Activated CD4-positive, CD25-positive, alpha-beta regulatory T cell (primary cell): ENCODE data around the gene TNNC2.
"Not testable (repeated sequence)": the region's sequence is repeated elsewhere in the genome, so short reads cannot be mapped to it uniquely, and the experiment has no call there.

ENCODE experiments used
- DNase-seq, 4 experiments: peaks; one replicate each; lab custom pipeline; 2025; lab: John Stamatoyannopoulos, UW

The TNNC2 gene

GRCh38 chr20:45848969-45849582 lies 22.0 kb upstream of the TNNC2 start:
- no peak for DNase-seq

- DNase-seq, result no peak
These were observed 21.3 kb upstream of the TNNC2 start for GRCh38 chr20:45848421-45848820.

GRCh38 chr20:45845452-45845851 lies 18.3 kb upstream of the TNNC2 start:
- no peak for DNase-seq

- DNase-seq, result no peak
These were observed 16.4 kb upstream of the TNNC2 start for GRCh38 chr20:45843506-45843905.

- DNase-seq, result no peak
These were observed 15.2 kb upstream of the TNNC2 start for GRCh38 chr20:45842169-45842812.

GRCh38 chr20:45841407-45842129 lies 14.5 kb upstream of the TNNC2 start:
- DNase-seq, result no peak

- no peak for DNase-seq
These were observed 13.6 kb upstream of the TNNC2 start for GRCh38 chr20:45840700-45841198.

GRCh38 chr20:45836841-45837240 lies 9.7 kb upstream of the TNNC2 start:
- no peak for DNase-seq

- DNase-seq, result no peak
These were observed 8.7 kb upstream of the TNNC2 start for GRCh38 chr20:45835825-45836224.

- no peak for DNase-seq
These were observed 8.2 kb upstream of the TNNC2 start for GRCh38 chr20:45835329-45835765.

- DNase-seq, result no peak
These were observed 7.7 kb upstream of the TNNC2 start for GRCh38 chr20:45834797-45835161.

- DNase-seq, result peak in 2 of 4 experiments; percentile 7 to 24
These were observed 7.0 kb upstream of the TNNC2 start for GRCh38 chr20:45833883-45834796.

- DNase-seq, result no peak
These were observed 6.1 kb upstream of the TNNC2 start, which contains the start of gene SNX21 for GRCh38 chr20:45833030-45833882. Gene SNX21 (plus strand): TSS chr20:45833799. CDS start chr20:45833920, 121 bp downstream.

- DNase-seq, result no peak
These were observed 5.5 kb upstream of the TNNC2 start for GRCh38 chr20:45832619-45833018.

- DNase-seq, result not testable (repeated sequence)
These were observed 2.6 kb upstream of the TNNC2 start for GRCh38 chr20:45829673-45830106.

GRCh38 chr20:45828589-45828988 lies 1.5 kb upstream of the TNNC2 start:
- DNase-seq, result no peak

- DNase-seq, result no peak
These were observed 600 bp upstream of the TNNC2 start for GRCh38 chr20:45827712-45828111.

- no peak for DNase-seq
These were observed 612 bp downstream of the TNNC2 start for GRCh38 chr20:45826381-45827019.

GRCh38 chr20:45823949-45824835 lies 2.9 kb downstream of the TNNC2 start:
- DNase-seq, result peak in 3 of 4 experiments; percentile 5 to 15 (median 14)
